OCI-LY1 (cell line): ENCODE data around the gene LDLRAD3.

ENCODE experiments used
- H2AFZ ChIP-seq: fragments of 200-600 bp; sonication (generic), shearing (Covaris generic); 2 replicates; pipeline ENCODE4 v1.6.0; 2014; ENCODE audit warnings: antibody characterized with exemption, mild to moderate bottlenecking, low read length
- H3F3A ChIP-seq: fragments of 200-600 bp; sonication (generic), shearing (Covaris generic); 2 replicates; pipeline ENCODE4 v1.6.0; 2014; ENCODE audit warnings: mild to moderate bottlenecking, antibody characterized with exemption, low read length, moderate library complexity; ENCODE audit not compliant: insufficient read depth
- H3K27ac ChIP-seq: fragments of 200-600 bp; sonication (generic); 2 replicates; pipeline ENCODE4 v1.5.1; 2014; ENCODE audit warnings: low read length, mixed run types, mild to moderate bottlenecking, low read depth; ENCODE audit not compliant: poor library complexity, severe bottlenecking
- H3K27me3 ChIP-seq: fragments of 200-600 bp; sonication (generic); 2 replicates; pipeline ENCODE4 v1.6.0; 2014; ENCODE audit warnings: antibody characterized with exemption, mild to moderate bottlenecking, low read length, moderate library complexity; ENCODE audit not compliant: insufficient read depth
- H3K36me3 ChIP-seq: fragments of 200-600 bp; sonication (generic); 2 replicates; pipeline ENCODE4 v1.6.1; 2014; ENCODE audit warnings: mild to moderate bottlenecking, antibody characterized with exemption, low read length, moderate library complexity, mixed read lengths; ENCODE audit not compliant: insufficient read depth
- H3K4me1 ChIP-seq: fragments of 200-600 bp; sonication (generic); 2 replicates; pipeline ENCODE4 v1.5.1; 2014; ENCODE audit warnings: mild to moderate bottlenecking, low read length, moderate library complexity; ENCODE audit not compliant: insufficient read depth, severe bottlenecking
- H3K4me2 ChIP-seq: fragments of 200-600 bp; sonication (generic), shearing (Covaris generic); 2 replicates; pipeline ENCODE4 v1.6.1; 2014; ENCODE audit warnings: low read length
- H3K4me3 ChIP-seq: fragments of 200-600 bp; sonication (generic); 2 replicates; pipeline ENCODE4 v1.5.1; 2014; ENCODE audit warnings: low read length, low read depth, mild to moderate bottlenecking, mixed read lengths; ENCODE audit not compliant: poor library complexity, severe bottlenecking
- H3K79me2 ChIP-seq: fragments of 200-600 bp; shearing (Covaris generic); 2 replicates; pipeline ENCODE4 v1.6.1; 2016; ENCODE audit warnings: mixed run types, low read length, mixed read lengths; ENCODE audit not compliant: insufficient read depth
- H3K9ac ChIP-seq: fragments of 200-600 bp; sonication (generic), shearing (Covaris generic); 2 replicates; pipeline ENCODE4 v1.6.1; 2014; ENCODE audit warnings: mild to moderate bottlenecking, low read length, mixed read lengths
- H3K9me2 ChIP-seq: fragments of 200-600 bp; sonication (generic), shearing (Covaris generic); 2 replicates; pipeline ENCODE4 v1.6.1; 2014; ENCODE audit warnings: low read depth, mild to moderate bottlenecking, low read length, mixed read lengths
- H3K9me3 ChIP-seq: fragments of 200-600 bp; shearing (Covaris generic); 2 replicates; pipeline ENCODE4 v1.6.1; 2014; ENCODE audit warnings: low read length, mixed read lengths
- H4K20me1 ChIP-seq: fragments of 200-600 bp; sonication (generic), shearing (Covaris generic); 2 replicates; pipeline ENCODE4 v1.6.0; 2016; ENCODE audit warnings: mild to moderate bottlenecking, low read length; ENCODE audit not compliant: insufficient read depth
- EZH2 ChIP-seq: fragments of 200-600 bp; sonication (generic), shearing (Covaris generic); IDR thresholded peaks from 2 replicates; pipeline ENCODE4 v1.8.0; 2017; ENCODE audit warnings: borderline replicate concordance, mixed run types, mild to moderate bottlenecking, antibody characterized with exemption, low read length, moderate library complexity, mixed read lengths
- TF ChIP-seq, protein P1 (sequence below): fragments of 200-600 bp; sonication (generic), shearing (Covaris generic); IDR thresholded peaks from 2 replicates; pipeline ENCODE4 v1.5.1; 2017; ENCODE audit warnings: mild to moderate bottlenecking, antibody characterized with exemption, low read length, moderate library complexity, mixed read lengths

The LDLRAD3 gene

DNA sequence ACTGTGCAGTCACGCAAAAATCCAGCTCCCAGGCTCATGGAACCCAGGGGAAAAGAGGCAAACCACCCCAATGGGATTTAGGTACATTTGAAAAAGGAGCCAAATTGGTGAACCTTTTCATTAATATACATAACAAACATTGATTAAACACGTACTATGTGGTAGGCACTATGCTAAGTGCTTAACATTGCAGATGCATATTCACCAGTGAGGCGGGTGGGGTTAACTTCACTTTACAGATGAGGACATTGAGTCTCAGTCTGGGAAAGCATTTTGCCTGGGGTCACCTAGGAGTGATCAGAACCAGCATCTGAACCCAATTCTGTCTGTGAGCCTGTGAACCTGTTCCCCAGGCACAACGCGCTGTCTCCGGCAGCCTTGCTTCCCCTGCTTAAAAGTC is 199.0 kb downstream of the LDLRAD3 start:
- Histone ChIP-seq H3K9me3 (no peaks in the 10 kb centered on the region), H3K27ac (no peak overlapping the region), H3K79me2 (no peaks in the 10 kb centered on the region), H4K20me1 (no peaks in the 10 kb centered on the region), H3K36me3 (no peaks in the 10 kb centered on the region), H3F3A (no peaks in the 10 kb centered on the region), H2AFZ (no peak overlapping the region), H3K4me1 (no peaks in the 10 kb centered on the region), H3K9me2 (no peaks in the 10 kb centered on the region), H3K4me2 (no peak overlapping the region), H3K4me3 (no peak overlapping the region), H3K27me3 (no peaks in the 10 kb centered on the region), H3K9ac (no peak overlapping the region)
- TF ChIP-seq, protein P1, sequence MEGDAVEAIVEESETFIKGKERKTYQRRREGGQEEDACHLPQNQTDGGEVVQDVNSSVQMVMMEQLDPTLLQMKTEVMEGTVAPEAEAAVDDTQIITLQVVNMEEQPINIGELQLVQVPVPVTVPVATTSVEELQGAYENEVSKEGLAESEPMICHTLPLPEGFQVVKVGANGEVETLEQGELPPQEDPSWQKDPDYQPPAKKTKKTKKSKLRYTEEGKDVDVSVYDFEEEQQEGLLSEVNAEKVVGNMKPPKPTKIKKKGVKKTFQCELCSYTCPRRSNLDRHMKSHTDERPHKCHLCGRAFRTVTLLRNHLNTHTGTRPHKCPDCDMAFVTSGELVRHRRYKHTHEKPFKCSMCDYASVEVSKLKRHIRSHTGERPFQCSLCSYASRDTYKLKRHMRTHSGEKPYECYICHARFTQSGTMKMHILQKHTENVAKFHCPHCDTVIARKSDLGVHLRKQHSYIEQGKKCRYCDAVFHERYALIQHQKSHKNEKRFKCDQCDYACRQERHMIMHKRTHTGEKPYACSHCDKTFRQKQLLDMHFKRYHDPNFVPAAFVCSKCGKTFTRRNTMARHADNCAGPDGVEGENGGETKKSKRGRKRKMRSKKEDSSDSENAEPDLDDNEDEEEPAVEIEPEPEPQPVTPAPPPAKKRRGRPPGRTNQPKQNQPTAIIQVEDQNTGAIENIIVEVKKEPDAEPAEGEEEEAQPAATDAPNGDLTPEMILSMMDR = no peak
- no peak for TF ChIP-seq EZH2

DNA sequence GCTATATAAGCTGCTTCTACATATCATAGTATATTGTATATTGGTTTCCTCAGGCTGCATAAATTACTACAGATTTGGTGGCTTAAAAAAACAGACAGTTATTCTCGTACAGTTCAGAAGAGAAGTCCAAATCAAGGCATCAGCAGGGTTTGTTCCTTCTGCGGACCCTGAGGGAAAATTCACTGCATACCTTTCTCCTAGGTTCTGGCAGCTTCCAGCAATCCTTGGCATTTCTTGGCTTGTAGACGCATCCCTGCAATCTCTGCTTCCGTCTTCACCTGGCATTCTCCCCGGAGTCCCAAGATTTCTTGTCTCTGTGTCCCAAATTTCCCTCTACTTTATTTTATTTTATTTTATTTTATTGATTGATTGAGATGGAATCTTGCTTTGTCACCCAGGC is 202.6 kb downstream of the LDLRAD3 start:
- no peak for TF ChIP-seq EZH2
- Histone ChIP-seq H3K9me3 (no peaks in the 10 kb centered on the region), H3K27ac (no peak overlapping the region), H3K79me2 (no peaks in the 10 kb centered on the region), H3F3A (no peaks in the 10 kb centered on the region), H3K4me2 (no peak overlapping the region), H2AFZ (no peak overlapping the region), H3K4me1 (no peaks in the 10 kb centered on the region), H3K4me3 (no peak overlapping the region), H3K9me2 (no peaks in the 10 kb centered on the region), H3K9ac (no peak overlapping the region), H3K36me3 (no peaks in the 10 kb centered on the region), H4K20me1 (no peaks in the 10 kb centered on the region), H3K27me3 (no peaks in the 10 kb centered on the region)

DNA sequence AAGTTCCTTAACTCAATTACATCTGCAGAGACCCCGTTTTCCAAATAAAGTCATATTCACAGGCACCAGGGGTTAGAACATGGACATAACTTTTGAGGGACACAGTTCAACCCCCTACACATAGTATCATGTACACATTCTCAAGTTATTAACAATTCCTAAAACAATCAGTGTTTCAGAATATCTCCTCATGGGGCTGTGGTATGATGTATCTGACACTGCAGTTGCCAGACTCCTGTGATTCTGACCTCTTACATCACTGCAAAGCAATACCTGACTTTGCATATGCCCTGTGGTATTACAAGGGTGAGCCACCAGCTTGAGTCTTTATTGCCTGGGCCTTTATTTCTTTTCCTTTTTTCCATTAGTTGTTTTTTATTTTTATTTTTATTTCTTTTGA is 203.6 kb downstream of the LDLRAD3 start:
- H4K20me1 ChIP-seq = no peaks in the 10 kb centered on the region
- no peaks in the 10 kb centered on the region for H3F3A ChIP-seq
- H3K4me3 ChIP-seq = no peak overlapping the region
- no peak overlapping the region for H2AFZ ChIP-seq
- no peaks in the 10 kb centered on the region for H3K9me2 ChIP-seq
- TF ChIP-seq EZH2 = no peak
- TF ChIP-seq, protein P1 = no peak
- H3K27me3 ChIP-seq = no peaks in the 10 kb centered on the region
- H3K9me3 ChIP-seq = no peaks in the 10 kb centered on the region
- H3K36me3 ChIP-seq = no peaks in the 10 kb centered on the region
- no peaks in the 10 kb centered on the region for H3K4me1 ChIP-seq
- H3K27ac ChIP-seq = no peak overlapping the region
- no peak overlapping the region for H3K9ac ChIP-seq
- no peaks in the 10 kb centered on the region for H3K79me2 ChIP-seq
- H3K4me2 ChIP-seq = no peak overlapping the region

DNA sequence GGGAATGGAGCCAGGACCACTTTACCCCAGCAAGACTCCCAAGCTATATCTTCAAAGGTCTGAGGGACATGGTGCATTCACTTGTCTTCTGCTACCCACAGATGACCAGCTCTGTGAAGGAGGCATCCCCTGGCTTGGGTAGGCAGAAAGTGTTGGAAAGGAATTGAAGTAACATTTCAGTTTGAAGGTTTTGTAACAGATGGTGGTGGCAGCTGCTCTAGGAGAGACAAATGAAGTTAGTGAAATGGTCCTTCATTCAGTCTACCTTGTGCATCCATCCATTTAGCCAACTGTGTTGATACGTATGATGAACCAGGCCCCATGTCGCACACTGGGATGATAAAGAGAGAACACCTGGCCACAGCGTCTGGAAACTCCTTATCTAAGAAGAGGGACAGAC is 204.8 kb downstream of the LDLRAD3 start:
- Histone ChIP-seq H3K9ac (no peak overlapping the region), H3K4me1 (no peaks in the 10 kb centered on the region), H3K27ac (no peak overlapping the region), H3K79me2 (no peaks in the 10 kb centered on the region), H3K27me3 (no peaks in the 10 kb centered on the region), H4K20me1 (no peaks in the 10 kb centered on the region), H3K36me3 (no peaks in the 10 kb centered on the region), H3K9me2 (no peaks in the 10 kb centered on the region), H3K4me2 (no peak overlapping the region), H3K4me3 (no peak overlapping the region), H3F3A (no peaks in the 10 kb centered on the region), H2AFZ (no peak overlapping the region), H3K9me3 (no peaks in the 10 kb centered on the region)
- TF ChIP-seq, protein P1 = no peak
- TF ChIP-seq EZH2 = no peak
